Mesenchymal stem cell (in vitro differentiated cells and primary cell): ENCODE results near the gene IVD.

ENCODE experiments used
- DNase-seq: peaks from one replicate; pipeline ENCODE4 v3.0.0-alpha.2; 2013
- H2AFZ ChIP-seq: one replicate; pipeline ENCODE4 v1.6.1; 2013; ENCODE audit warnings: low read depth, mild to moderate bottlenecking, control low read depth, inconsistent platforms, low read length, moderate library complexity
- H2AK5ac ChIP-seq: 2 replicates; pipeline ENCODE4 v1.6.1; 2013; ENCODE audit warnings: low read length, moderate library complexity, mild to moderate bottlenecking, inconsistent platforms; ENCODE audit not compliant: severe bottlenecking
- H2BK120ac ChIP-seq: one replicate; pipeline ENCODE4 v1.6.1; 2013; ENCODE audit warnings: low read depth, mild to moderate bottlenecking, inconsistent platforms, low read length, moderate library complexity
- H2BK12ac ChIP-seq, 2 experiments: one replicate each; pipeline ENCODE4 v1.6.1; 2013; ENCODE audit warnings: inconsistent platforms in 2 of 2, low read length in 2 of 2, mild to moderate bottlenecking in 2 of 2, moderate library complexity in 2 of 2, control low read depth in 1 of 2
- H2BK15ac ChIP-seq: one replicate; pipeline ENCODE4 v1.6.1; 2013; ENCODE audit warnings: mild to moderate bottlenecking, low read depth, inconsistent platforms; ENCODE audit not compliant: poor library complexity, severe bottlenecking
- H2BK5ac ChIP-seq: 2 replicates; pipeline ENCODE4 v1.6.1; 2013; ENCODE audit warnings: low read depth, mild to moderate bottlenecking, low read length, control low read depth, inconsistent platforms; ENCODE audit not compliant: poor library complexity, severe bottlenecking
- H3K14ac ChIP-seq, 2 experiments: one replicate each; pipeline ENCODE4 v1.6.1; 2013; ENCODE audit warnings: inconsistent platforms in 2 of 2, low read length in 2 of 2, control low read depth in 1 of 2, mild to moderate bottlenecking in 1 of 2, moderate library complexity in 1 of 2
- H3K18ac ChIP-seq, 2 experiments: one replicate each; pipeline ENCODE4 v1.6.1; 2013; ENCODE audit warnings: inconsistent platforms in 2 of 2, low read length in 2 of 2, control low read depth in 1 of 2, low read depth in 1 of 2, mild to moderate bottlenecking in 1 of 2
- H3K23ac ChIP-seq, 2 experiments: one replicate each; pipeline ENCODE4 v1.6.1; 2013; ENCODE audit warnings: inconsistent platforms in 2 of 2, low read length in 2 of 2, mild to moderate bottlenecking in 2 of 2, moderate library complexity in 2 of 2, control low read depth in 1 of 2
- H3K27ac ChIP-seq: 2 replicates; pipeline ENCODE4 v1.5.1; 2013; ENCODE audit warnings: mild to moderate bottlenecking, moderate library complexity, low read length, control low read depth, inconsistent platforms; ENCODE audit not compliant: poor library complexity, severe bottlenecking
- H3K27me3 ChIP-seq, 2 experiments: 2 replicates each; pipeline versions ENCODE4 v1.6.1 to v1.7.0; 2013; ENCODE audit warnings: low read length in 2 of 2, mild to moderate bottlenecking in 2 of 2, moderate library complexity in 2 of 2, control low read depth in 1 of 2, inconsistent platforms in 1 of 2; ENCODE audit not compliant: control insufficient read depth in 1 of 2, insufficient read depth in 1 of 2
- H3K36me3 ChIP-seq, 2 experiments: 2 replicates each; pipeline versions ENCODE4 v1.6.1 to v1.7.0; 2013; ENCODE audit warnings: low read length in 2 of 2, control low read depth in 1 of 2, inconsistent platforms in 1 of 2, low read depth in 1 of 2, mild to moderate bottlenecking in 1 of 2; ENCODE audit not compliant: insufficient read depth in 2 of 2, control insufficient read depth in 1 of 2
- H3K4ac ChIP-seq, 2 experiments: one replicate each; pipeline ENCODE4 v1.6.1; 2013; ENCODE audit warnings: inconsistent platforms in 2 of 2, low read length in 2 of 2, mild to moderate bottlenecking in 2 of 2, moderate library complexity in 2 of 2, control low read depth in 1 of 2, low read depth in 1 of 2
- H3K4me1 ChIP-seq: 2 replicates; pipeline ENCODE4 v1.6.1; 2013; ENCODE audit warnings: low read depth, low read length, control low read depth; ENCODE audit not compliant: control insufficient read depth, insufficient read depth
- H3K4me2 ChIP-seq: 2 replicates; pipeline ENCODE4 v1.6.1; 2013; ENCODE audit warnings: low read length, mild to moderate bottlenecking, inconsistent platforms; ENCODE audit not compliant: poor library complexity, severe bottlenecking
- H3K4me3 ChIP-seq, 2 experiments: 2 replicates each; pipeline versions ENCODE4 v1.5.1 to v1.7.0; 2013; ENCODE audit warnings: low read length in 2 of 2, mild to moderate bottlenecking in 2 of 2, control low read depth in 1 of 2, low read depth in 1 of 2; ENCODE audit not compliant: insufficient read depth in 1 of 2
- H3K79me1 ChIP-seq: replicated peaks from 2 replicates; pipeline ENCODE4 v1.6.1; 2013; ENCODE audit warnings: mild to moderate bottlenecking, control low read depth, low read length, inconsistent platforms; ENCODE audit not compliant: poor library complexity, severe bottlenecking
- H3K9ac ChIP-seq: 2 replicates; pipeline ENCODE4 v1.7.0; 2013; ENCODE audit warnings: mild to moderate bottlenecking, low read length, moderate library complexity
- H3K9me3 ChIP-seq: 2 replicates; pipeline ENCODE4 v1.7.0; 2013; ENCODE audit warnings: mild to moderate bottlenecking, low read length; ENCODE audit not compliant: control insufficient read depth
- H4K8ac ChIP-seq: one replicate; pipeline ENCODE4 v1.6.1; 2013; ENCODE audit warnings: inconsistent platforms, mild to moderate bottlenecking, low read length, moderate library complexity
- H4K91ac ChIP-seq: one replicate; pipeline ENCODE4 v1.6.1; 2013; ENCODE audit warnings: mild to moderate bottlenecking, low read length, inconsistent platforms
- WGBS: methylation state at CpG from one replicate; pipeline ENCODE4 v1.1.7; 2013; ENCODE audit warnings: mixed read lengths; 5-methylcytosine and 5-hydroxymethylcytosine counted together

Gene IVD

DNA sequence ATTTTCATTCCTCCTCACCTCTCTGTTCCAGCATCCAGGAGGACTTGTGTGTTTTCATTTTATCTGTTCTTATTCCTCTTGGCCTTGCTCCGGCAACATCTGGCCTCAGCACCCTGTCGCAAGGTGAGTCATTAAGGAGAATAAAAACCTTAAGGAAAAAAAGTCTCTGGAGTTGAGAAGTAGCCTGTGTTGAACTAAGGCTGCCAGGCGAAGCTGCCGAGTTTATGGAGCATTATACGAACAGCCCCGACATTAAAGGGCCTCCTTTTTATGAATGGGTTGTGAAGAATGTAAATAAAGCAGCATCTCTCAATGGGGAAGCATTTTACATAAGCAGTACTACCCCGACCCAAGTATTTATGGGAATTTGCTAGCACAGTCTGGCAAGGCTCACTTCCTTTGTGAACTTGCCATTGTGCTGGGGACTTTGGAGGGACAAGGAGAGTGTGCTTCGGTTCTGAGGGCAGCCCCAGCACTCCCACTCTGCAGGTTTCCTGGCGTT, 39.9 kb downstream of the IVD start:
- peak overlapping the region; percentile 6 for H3K4me2 ChIP-seq
- no peak overlapping the region for H2AFZ ChIP-seq
- no peak overlapping the region for H3K9ac ChIP-seq
- H4K8ac ChIP-seq, result no peak overlapping the region
- H3K4me1 ChIP-seq, result peaks cover 12% of the 10 kb centered on the region
- peak; percentile 80 for DNase-seq
- H3K4me3 ChIP-seq, result no peak overlapping the region
- peak overlapping the region in 1 of 2 experiments; percentile 79 for H3K14ac ChIP-seq
- no peak overlapping the region for H3K4ac ChIP-seq
- H2BK120ac ChIP-seq, result peak overlapping the region; percentile 27
- no peak overlapping the region for H2BK15ac ChIP-seq
- 19% methylated on average over 9 of the region's 9 CpGs for whole genome bisulfite sequencing
- peaks cover 0 to 3% of the 10 kb centered on the region in 2 experiments for H3K36me3 ChIP-seq
- peak overlapping the region; percentile 37 for H2BK5ac ChIP-seq
- H3K27me3 ChIP-seq, result no peaks in the 10 kb centered on the region
- peak overlapping the region; percentile 33 for H3K27ac ChIP-seq
- H3K79me1 ChIP-seq, result peaks cover 31% of the 10 kb centered on the region
- H2AK5ac ChIP-seq, result no peak overlapping the region
- H3K23ac ChIP-seq, result no peak overlapping the region
- peak overlapping the region in 1 of 2 experiments; percentile 86 for H3K18ac ChIP-seq
- H2BK12ac ChIP-seq, result peak overlapping the region in 1 of 2 experiments; percentile 7
- H3K9me3 ChIP-seq, result no peaks in the 10 kb centered on the region
- no peak overlapping the region for H4K91ac ChIP-seq

DNA sequence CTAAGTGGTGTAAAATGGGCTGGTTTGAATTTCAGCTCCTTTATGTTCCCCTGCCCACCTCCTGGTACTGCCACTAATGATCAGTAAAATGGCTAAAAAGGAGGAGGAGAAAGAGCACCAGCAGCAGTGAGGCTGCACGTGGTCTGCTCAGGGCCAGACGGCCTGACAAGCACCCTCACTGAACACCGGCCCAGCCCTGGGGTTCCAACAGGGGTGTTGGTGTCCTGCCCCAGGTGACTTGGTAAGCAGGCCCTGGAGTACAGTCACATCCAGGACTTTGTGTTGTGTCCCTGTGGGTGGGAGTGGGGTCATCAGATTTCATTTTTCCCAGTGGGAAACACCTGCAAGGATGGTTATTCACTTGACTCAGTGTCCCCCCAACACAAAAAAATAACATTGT, 40.5 kb downstream of the IVD start:
- DNase-seq, result no peak
- H2BK12ac ChIP-seq, result peak overlapping the region in 1 of 2 experiments; percentile 7
- no peak overlapping the region for H2BK120ac ChIP-seq
- no peak overlapping the region for H2BK5ac ChIP-seq
- no peak overlapping the region for H2BK15ac ChIP-seq
- H3K79me1 ChIP-seq, result peaks cover 34% of the 10 kb centered on the region
- H3K18ac ChIP-seq, result peak overlapping the region in 1 of 2 experiments; percentile 86
- peaks cover 12% of the 10 kb centered on the region for H3K4me1 ChIP-seq
- H2AK5ac ChIP-seq, result no peak overlapping the region
- H3K9ac ChIP-seq, result no peak overlapping the region
- no peak overlapping the region for H2AFZ ChIP-seq
- no peaks in the 10 kb centered on the region for H3K9me3 ChIP-seq
- H3K4ac ChIP-seq, result peak overlapping the region in 1 of 2 experiments; percentile 2
- H3K4me2 ChIP-seq, result no peak overlapping the region
- H4K8ac ChIP-seq, result no peak overlapping the region
- no peak overlapping the region for H3K4me3 ChIP-seq
- no peaks in the 10 kb centered on the region for H3K27me3 ChIP-seq
- no peak overlapping the region for H4K91ac ChIP-seq
- 60% methylated on average over 3 of the region's 3 CpGs for WGBS
- no peak overlapping the region for H3K14ac ChIP-seq
- no peak overlapping the region for H3K23ac ChIP-seq
- H3K27ac ChIP-seq, result no peak overlapping the region
- peaks cover 0 to 3% of the 10 kb centered on the region in 2 experiments for H3K36me3 ChIP-seq

DNA sequence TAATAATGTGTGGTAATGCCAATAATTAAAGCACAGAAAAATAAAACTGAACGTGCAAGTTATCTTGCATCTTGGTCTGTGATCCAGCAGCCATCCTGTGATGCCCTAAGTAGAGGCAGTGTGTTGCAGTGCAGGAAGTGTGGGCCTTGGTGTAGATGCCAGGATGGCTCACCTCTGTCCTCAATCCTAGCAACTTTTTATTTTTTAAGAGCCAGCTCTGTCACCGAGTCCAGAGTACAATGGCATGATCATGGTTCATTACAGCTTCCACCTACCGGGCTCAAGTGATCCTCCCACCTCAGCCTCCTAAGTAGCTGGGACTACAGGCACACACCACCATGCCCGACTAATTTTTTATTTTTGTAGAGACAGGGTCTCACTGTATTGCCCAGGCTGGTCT, 42.8 kb downstream of the IVD start:
- H2BK15ac ChIP-seq, result no peak overlapping the region
- no peak overlapping the region for H2BK5ac ChIP-seq
- no peak for DNase-seq
- no peak overlapping the region for H3K23ac ChIP-seq
- no peaks in the 10 kb centered on the region for H3K9me3 ChIP-seq
- no peaks in the 10 kb centered on the region for H3K27me3 ChIP-seq
- H3K36me3 ChIP-seq, result no peaks in the 10 kb centered on the region
- H3K79me1 ChIP-seq, result peaks cover 36% of the 10 kb centered on the region
- WGBS, result 95% methylated on average over 4 of the region's 4 CpGs
- no peak overlapping the region for H3K4me2 ChIP-seq
- no peak overlapping the region for H2BK12ac ChIP-seq
- H3K4ac ChIP-seq, result no peak overlapping the region
- no peak overlapping the region for H3K14ac ChIP-seq
- no peak overlapping the region for H3K27ac ChIP-seq
- no peak overlapping the region for H2BK120ac ChIP-seq
- no peak overlapping the region for H3K4me3 ChIP-seq
- no peak overlapping the region for H2AK5ac ChIP-seq
- H2AFZ ChIP-seq, result no peak overlapping the region
- no peak overlapping the region for H4K91ac ChIP-seq
- H4K8ac ChIP-seq, result no peak overlapping the region
- no peak overlapping the region for H3K18ac ChIP-seq
- no peak overlapping the region for H3K9ac ChIP-seq
- H3K4me1 ChIP-seq, result peaks cover 17% of the 10 kb centered on the region

DNA sequence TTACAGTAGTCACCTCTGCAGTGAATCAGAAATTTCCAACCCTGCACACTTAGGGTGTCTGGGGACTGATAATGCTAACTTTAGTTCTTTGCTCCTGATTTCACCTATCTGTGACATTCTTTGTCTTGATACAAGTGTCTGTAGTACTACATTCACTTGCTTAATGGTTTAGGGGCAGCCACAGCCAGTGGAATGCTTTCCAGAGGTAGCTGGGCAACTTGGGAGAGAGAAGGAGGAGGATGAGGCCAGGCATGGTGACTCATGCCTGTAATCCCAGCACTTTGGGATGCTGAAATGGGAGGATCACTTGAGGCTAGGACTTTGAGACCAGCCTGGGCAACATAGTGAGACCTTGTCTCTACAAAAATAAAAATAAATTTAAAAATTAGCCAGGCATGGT, 43.7 kb downstream of the IVD start:
- no peak overlapping the region for H3K27ac ChIP-seq
- H3K9me3 ChIP-seq, result no peaks in the 10 kb centered on the region
- H3K36me3 ChIP-seq, result no peaks in the 10 kb centered on the region
- H3K4ac ChIP-seq, result no peak overlapping the region
- no peak overlapping the region for H2AK5ac ChIP-seq
- no peak overlapping the region for H2BK5ac ChIP-seq
- no peak overlapping the region for H3K4me2 ChIP-seq
- H3K4me3 ChIP-seq, result no peak overlapping the region
- no peak overlapping the region for H2BK15ac ChIP-seq
- DNase-seq, result peak; percentile 38
- no peak overlapping the region for H3K23ac ChIP-seq
- H2BK120ac ChIP-seq, result no peak overlapping the region
- peaks cover 21% of the 10 kb centered on the region for H3K4me1 ChIP-seq
- H2BK12ac ChIP-seq, result no peak overlapping the region
- H3K79me1 ChIP-seq, result peaks cover 39% of the 10 kb centered on the region
- H4K91ac ChIP-seq, result no peak overlapping the region
- no peak overlapping the region for H3K9ac ChIP-seq
- H2AFZ ChIP-seq, result no peak overlapping the region
- no peak overlapping the region for H4K8ac ChIP-seq
- H3K27me3 ChIP-seq, result no peaks in the 10 kb centered on the region
- no peak overlapping the region for H3K14ac ChIP-seq
- H3K18ac ChIP-seq, result no peak overlapping the region
